H9 (cell line): ENCODE data around the gene C9. TPM values are rescaled to one million over a fixed set of nuclear protein-coding genes. Genes with fewer than 3 reads are reported as not detected.

Experiments used
- DNase-seq: peaks from one replicate; pipeline ENCODE4 v3.0.0-alpha.2; 2017
- H2AFZ ChIP-seq: one replicate; pipeline ENCODE4 v1.6.1; 2013; ENCODE audit warnings: mild to moderate bottlenecking, low read length, control low read depth, moderate library complexity
- H2AK5ac ChIP-seq: 2 replicates; pipeline ENCODE4 v1.6.1; 2013; ENCODE audit warnings: low read length, control low read depth, mixed read lengths; ENCODE audit not compliant: insufficient read length
- H2BK120ac ChIP-seq: one replicate; pipeline ENCODE4 v1.6.1; 2013; ENCODE audit warnings: low read depth, mild to moderate bottlenecking, low read length, control low read depth, inconsistent platforms; ENCODE audit not compliant: poor library complexity, severe bottlenecking
- H2BK12ac ChIP-seq: 2 replicates; pipeline ENCODE4 v1.6.1; 2013; ENCODE audit warnings: low read length, control low read depth, mixed read lengths, low read depth; ENCODE audit not compliant: insufficient read length
- H2BK15ac ChIP-seq: 2 replicates; pipeline ENCODE4 v1.6.1; 2013; ENCODE audit warnings: low read depth, low read length, control low read depth
- H2BK20ac ChIP-seq: one replicate; pipeline ENCODE4 v1.6.1; 2013; ENCODE audit warnings: low read depth, mild to moderate bottlenecking, low read length, control low read depth, inconsistent platforms; ENCODE audit not compliant: poor library complexity, severe bottlenecking
- H2BK5ac ChIP-seq: 2 replicates; pipeline ENCODE4 v1.6.1; 2013; ENCODE audit warnings: low read length, control low read depth, mixed read lengths; ENCODE audit not compliant: insufficient read length
- H3K14ac ChIP-seq: 2 replicates; pipeline ENCODE4 v1.6.1; 2013; ENCODE audit warnings: low read length, control low read depth; ENCODE audit not compliant: insufficient read depth
- H3K18ac ChIP-seq: 2 replicates; pipeline ENCODE4 v1.6.1; 2013; ENCODE audit warnings: low read depth, mild to moderate bottlenecking, mixed read lengths, low read length, control low read depth; ENCODE audit not compliant: insufficient read length
- H3K23ac ChIP-seq: 2 replicates; pipeline ENCODE4 v1.6.1; 2013; ENCODE audit warnings: low read length, control low read depth, mixed read lengths, low read depth; ENCODE audit not compliant: insufficient read length
- H3K23me2 ChIP-seq: 2 replicates; pipeline ENCODE4 v1.6.1; 2013; ENCODE audit warnings: low read depth, mild to moderate bottlenecking, mixed read lengths, low read length, control low read depth; ENCODE audit not compliant: insufficient read length, poor library complexity, severe bottlenecking
- H3K27ac ChIP-seq: 2 replicates; pipeline ENCODE4 v1.5.1; 2013; ENCODE audit warnings: low read length, control low read depth, mixed read lengths, low read depth; ENCODE audit not compliant: insufficient read length
- H3K27me3 ChIP-seq: 2 replicates; pipeline ENCODE4 v1.6.1; 2013; ENCODE audit warnings: low read length, control low read depth, inconsistent platforms; ENCODE audit not compliant: insufficient read depth
- H3K4ac ChIP-seq: 2 replicates; pipeline ENCODE4 v1.6.1; 2013; ENCODE audit warnings: low read depth, mild to moderate bottlenecking, control low read depth, inconsistent platforms, low read length, moderate library complexity
- H3K4me1 ChIP-seq: 2 replicates; pipeline ENCODE4 v1.6.1; 2013; ENCODE audit warnings: low read length, control low read depth, inconsistent platforms; ENCODE audit not compliant: insufficient read depth
- H3K4me2 ChIP-seq: 2 replicates; pipeline ENCODE4 v1.6.1; 2013; ENCODE audit warnings: low read length, control low read depth, mixed read lengths; ENCODE audit not compliant: insufficient read length, insufficient read depth
- H3K56ac ChIP-seq: 2 replicates; pipeline ENCODE4 v1.6.1; 2013; ENCODE audit warnings: low read depth, mild to moderate bottlenecking, mixed read lengths, low read length, control low read depth; ENCODE audit not compliant: insufficient read length
- H3K79me1 ChIP-seq: 2 replicates; pipeline ENCODE4 v1.6.1; 2013; ENCODE audit warnings: low read depth, mild to moderate bottlenecking, moderate library complexity, low read length, control low read depth, inconsistent platforms; ENCODE audit not compliant: insufficient read depth, poor library complexity, severe bottlenecking
- H3K79me2 ChIP-seq: 2 replicates; pipeline ENCODE4 v1.6.1; 2013; ENCODE audit warnings: low read length, control low read depth, inconsistent platforms; ENCODE audit not compliant: insufficient read depth
- H3K9ac ChIP-seq: 2 replicates; pipeline ENCODE4 v1.6.1; 2013; ENCODE audit warnings: low read length, control low read depth, mixed read lengths; ENCODE audit not compliant: insufficient read length; ENCODE audit errors: extremely low read depth
- H3K9me3 ChIP-seq: one replicate; pipeline ENCODE4 v1.6.1; 2013; ENCODE audit warnings: low read depth, low read length, inconsistent platforms; ENCODE audit not compliant: control insufficient read depth
- H3T11ph ChIP-seq: one replicate; pipeline ENCODE4 v1.6.1; 2013; ENCODE audit warnings: mild to moderate bottlenecking, low read length, control low read depth, inconsistent platforms
- H4K20me1 ChIP-seq: one replicate; pipeline ENCODE4 v1.6.1; 2013; ENCODE audit not compliant: control insufficient read depth, insufficient read length, insufficient read depth
- H4K5ac ChIP-seq: 2 replicates; pipeline ENCODE4 v1.6.1; 2013; ENCODE audit warnings: low read depth, mild to moderate bottlenecking, mixed read lengths, low read length, control low read depth; ENCODE audit not compliant: insufficient read length
- H4K8ac ChIP-seq: replicated peaks from 2 replicates; pipeline ENCODE4 v1.6.1; 2013; ENCODE audit warnings: low read length, control low read depth, mixed read lengths, low read depth; ENCODE audit not compliant: insufficient read length
- H4K91ac ChIP-seq: 2 replicates; pipeline ENCODE4 v1.6.1; 2013; ENCODE audit warnings: low read depth, mild to moderate bottlenecking, moderate library complexity, mixed read lengths, low read length, control low read depth; ENCODE audit not compliant: insufficient read length
- H3K27ac Mint-ChIP-seq, 3 experiments: 2 replicates in 2 of 3; 3 replicates in 1 of 3; pipeline ENCODE4 v1.8.0; 2020 to 2021; ENCODE audit warnings: mixed read lengths in 3 of 3, mild to moderate bottlenecking in 1 of 3, moderate library complexity in 1 of 3
- H3K27me3 Mint-ChIP-seq: 2 replicates; pipeline ENCODE4 v1.8.0; 2021; ENCODE audit warnings: low read depth, mild to moderate bottlenecking, moderate library complexity, mixed read lengths
- H3K36me3 Mint-ChIP-seq, 3 experiments: 2 replicates in 2 of 3; 3 replicates in 1 of 3; pipeline ENCODE4 v1.8.0; 2020 to 2021; ENCODE audit warnings: low read depth in 3 of 3, mixed read lengths in 3 of 3; ENCODE audit not compliant: insufficient read depth in 1 of 3
- H3K4me1 Mint-ChIP-seq, 2 experiments: 2 replicates each; pipeline ENCODE4 v1.8.0; 2020; ENCODE audit warnings: mixed read lengths in 2 of 2
- H3K4me3 Mint-ChIP-seq, 2 experiments: 2 replicates in 1 of 2; 3 replicates in 1 of 2; pipeline ENCODE4 v1.8.0; 2020 to 2021; ENCODE audit warnings: mild to moderate bottlenecking in 2 of 2, mixed read lengths in 2 of 2, moderate library complexity in 1 of 2
- H3K9me3 Mint-ChIP-seq, 2 experiments: 2 replicates in 1 of 2; 3 replicates in 1 of 2; pipeline ENCODE4 v1.8.0; 2020; ENCODE audit warnings: mild to moderate bottlenecking in 2 of 2, mixed read lengths in 2 of 2, moderate library complexity in 1 of 2
- CTCF ChIP-seq: fragments of 200-600 bp; sonication (generic); conservative IDR thresholded peaks from 3 replicates; pipeline ENCODE4 v1.8.0; 2021; ENCODE audit warnings: antibody characterized with exemption, mild to moderate bottlenecking
- WGBS: extraction: QIAGEN DNeasy Blood & Tissue Kit; methylation state at CpG from one replicate; pipeline ENCODE4 v1.1.7; 2013; ENCODE audit warnings: missing lambda C conversion rate, low lambda C conversion rate, mixed read lengths; ENCODE audit not compliant: insufficient read length; ENCODE audit errors: extremely low coverage; 5-methylcytosine and 5-hydroxymethylcytosine counted together
- total RNA-seq: library from RNA; stranded (reverse); gene quantifications from 2 replicates; pipeline ENCODE4 v1.2.1, GENCODE V29; 2021

The C9 gene
- total RNA-seq, 1 experiment from 2014 or later = not detected

DNA sequence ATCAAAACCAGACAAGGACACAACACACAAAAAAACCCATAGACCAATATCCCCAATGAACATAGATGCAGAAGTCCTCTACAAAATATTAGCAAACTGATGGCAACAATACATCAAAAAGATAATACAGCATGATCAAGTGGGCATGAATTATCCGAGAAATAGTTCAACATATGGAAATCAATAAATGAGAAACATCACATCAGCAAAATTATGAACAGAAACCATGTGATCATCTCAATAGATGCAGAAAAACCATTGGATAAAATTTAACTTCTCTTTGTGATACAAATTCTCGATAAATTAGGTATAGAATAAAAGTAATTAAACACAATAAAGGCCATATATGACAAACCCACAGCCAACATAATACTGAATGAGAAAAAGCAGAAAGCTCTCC lies 69.6 kb downstream of the C9 start:
- H3K27me3 ChIP-seq = no peaks in the 10 kb centered on the region
- H3K79me1 ChIP-seq = no peaks in the 10 kb centered on the region
- H4K20me1 ChIP-seq = no peaks in the 10 kb centered on the region
- H3K27me3 Mint-ChIP-seq = no peaks in the 10 kb centered on the region
- H3K9ac ChIP-seq = no peak overlapping the region
- H2BK120ac ChIP-seq = no peak overlapping the region
- no peak overlapping the region for H3K4me2 ChIP-seq
- no peak overlapping the region for H2BK12ac ChIP-seq
- H3K23ac ChIP-seq = no peak overlapping the region
- no peak overlapping the region for H2AK5ac ChIP-seq
- H3K79me2 ChIP-seq = no peaks in the 10 kb centered on the region
- no peak overlapping the region for H2BK15ac ChIP-seq
- peaks cover 0 to 16% (median 5%) of the 10 kb centered on the region in 3 experiments; a peak in 4 of 7 replicates for H3K36me3 Mint-ChIP-seq
- no peaks in the 10 kb centered on the region for H3K4me1 ChIP-seq
- H4K8ac ChIP-seq = no peak overlapping the region
- H3K14ac ChIP-seq = no peak overlapping the region
- peaks cover 10 to 13% of the 10 kb centered on the region in 2 experiments for H3K9me3 Mint-ChIP-seq
- no peak overlapping the region for H2BK5ac ChIP-seq
- no peak overlapping the region for H3K27ac Mint-ChIP-seq
- no peak overlapping the region for H2AFZ ChIP-seq
- no peak overlapping the region for H3K56ac ChIP-seq
- no peaks in the 10 kb centered on the region for H3K4me1 Mint-ChIP-seq
- no peaks in the 10 kb centered on the region for H3K23me2 ChIP-seq
- no peak overlapping the region for H4K5ac ChIP-seq
- no peak for DNase-seq
- no peak overlapping the region for H3K4me3 Mint-ChIP-seq
- no peak overlapping the region for H3K18ac ChIP-seq
- no peak overlapping the region for H2BK20ac ChIP-seq
- H4K91ac ChIP-seq = no peak overlapping the region
- WGBS = no CpG with 5 or more reads among the region's 2 CpGs
- H3K9me3 ChIP-seq = no peaks in the 10 kb centered on the region
- H3T11ph ChIP-seq = no peak overlapping the region
- no peak overlapping the region for H3K4ac ChIP-seq
- no peak overlapping the region for H3K27ac ChIP-seq
- TF ChIP-seq CTCF = no peak
